CD4-positive, alpha-beta memory T cell (primary cell): ENCODE data around the gene EIF2D. TPM values are rescaled to one million over a fixed set of nuclear protein-coding genes. Genes with fewer than 3 reads are reported as not detected.

ENCODE experiments used
- CTCF ChIA-PET: fragments of 350-600 bp; sonication (Branson Sonifier 250); formaldehyde crosslinking; loops from one replicate; lab custom pipeline; 2021; ENCODE audit warnings: inconsistent platforms; ENCODE audit not compliant: partially characterized antibody; lab: Charles Lee
- POLR2A ChIA-PET: fragments of 350-600 bp; sonication (Branson Sonifier 250); formaldehyde crosslinking; loops from one replicate; lab custom pipeline; 2021; ENCODE audit not compliant: partially characterized antibody; lab: Charles Lee
- DNase-seq, 5 donors: peaks; one replicate each; pipeline versions ENCODE4 v3.0.0 to v3.0.0-alpha.2; 2020 to 2022; ENCODE audit warnings: mixed read lengths in 1 of 5
- H3K27ac ChIP-seq: one replicate; pipeline ENCODE4 v1.7.0; 2013; ENCODE audit warnings: low read depth, low read length
- H3K27me3 ChIP-seq: 2 replicates; pipeline ENCODE4 v1.7.0; 2013; ENCODE audit warnings: mild to moderate bottlenecking, low read length, moderate library complexity; ENCODE audit not compliant: insufficient read depth
- H3K36me3 ChIP-seq: 2 replicates; pipeline ENCODE4 v1.7.0; 2013; ENCODE audit warnings: mild to moderate bottlenecking, low read length, moderate library complexity; ENCODE audit not compliant: insufficient read depth
- H3K4me1 ChIP-seq: 2 replicates; pipeline ENCODE4 v1.7.0; 2013; ENCODE audit warnings: mild to moderate bottlenecking, low read length, moderate library complexity; ENCODE audit not compliant: insufficient read depth
- H3K4me3 ChIP-seq, 2 donors: one replicate each; pipeline ENCODE4 v1.7.0; 2013; ENCODE audit warnings: low read length in 2 of 2, mild to moderate bottlenecking in 1 of 2
- H3K9me3 ChIP-seq, 2 donors: one replicate each; pipeline ENCODE4 v1.7.0; 2013; ENCODE audit warnings: low read length in 2 of 2, control low read depth in 1 of 2; ENCODE audit not compliant: control insufficient read depth in 1 of 2
- H3K27ac Mint-ChIP-seq, 7 donors: one replicate each; pipeline ENCODE4 v1.8.0; 2020 to 2021; ENCODE audit warnings: mixed read lengths in 7 of 7, mild to moderate bottlenecking in 6 of 7, inconsistent platforms in 3 of 7, moderate library complexity in 3 of 7
- H3K27me3 Mint-ChIP-seq, 2 donors: one replicate each; pipeline ENCODE4 v1.8.0; 2020 to 2021; ENCODE audit warnings: mixed read lengths in 2 of 2
- H3K36me3 Mint-ChIP-seq, 2 donors: one replicate each; pipeline ENCODE4 v1.8.0; 2020 to 2021; ENCODE audit warnings: mixed read lengths in 2 of 2, inconsistent platforms in 1 of 2, mild to moderate bottlenecking in 1 of 2
- H3K4me1 Mint-ChIP-seq, 4 donors: one replicate each; pipeline ENCODE4 v1.8.0; 2020 to 2021; ENCODE audit warnings: mixed read lengths in 4 of 4, mild to moderate bottlenecking in 1 of 4
- H3K4me3 Mint-ChIP-seq, 8 donors: one replicate each; pipeline ENCODE4 v1.8.0; 2020 to 2021; ENCODE audit warnings: mixed read lengths in 8 of 8, mild to moderate bottlenecking in 7 of 8, moderate library complexity in 6 of 8, inconsistent platforms in 3 of 8
- H3K9me3 Mint-ChIP-seq, 8 donors: one replicate each; pipeline ENCODE4 v1.8.0; 2020 to 2021; ENCODE audit warnings: mixed read lengths in 8 of 8, mild to moderate bottlenecking in 5 of 8, inconsistent platforms in 3 of 8, moderate library complexity in 1 of 8
- intact Hi-C: fragments of 100-400 bp; cut with micrococcal nuclease; formaldehyde crosslinking; loops from one replicate; pipeline ENCODE4 v1.15.1; 2023
- polyA plus RNA-seq, 2 donors: library from polyadenylated mRNA; unstranded; fragments of 300-500 nt; fragmentation: Illumina TruSeq; gene quantifications; one replicate each; pipeline ENCODE4 v1.2.3, GENCODE V29; 2021
- total RNA-seq, 2 experiments: library from RNA; stranded (reverse); gene quantifications; one replicate each; pipeline ENCODE4 v1.2.3, GENCODE V29; 2021

The EIF2D gene
- total and polyA plus RNA-seq, 4 experiments from 2014 or later, result 33.5 to 54.5 (median 46.2) TPM

- no peaks in the 10 kb centered on the region for H3K36me3 ChIP-seq
- Mint-ChIP-seq H3K27ac (no peak overlapping the region), H3K27me3 (peaks cover 14 to 23% of the 10 kb centered on the region in 2 donors), H3K36me3 (no peaks in the 10 kb centered on the region), H3K4me1 (peaks cover 0 to 2% (median 1%) of the 10 kb centered on the region in 4 donors), H3K9me3 (peaks cover 0 to 2% (median 0%) of the 10 kb centered on the region in 8 donors), H3K4me3 (no peak overlapping the region)
- H3K4me3 ChIP-seq, result no peak overlapping the region
- intact Hi-C loops, result loop anchor here (1.0 kb wide), 1 partner anchor 325 kb away; no protein-coding TSS in a partner anchor
- peaks cover 10% of the 10 kb centered on the region for H3K4me1 ChIP-seq
- no peak overlapping the region for H3K27ac ChIP-seq
- ChIA-PET POLR2A (interaction anchor here (1.8 kb wide), 1 partner anchor 22 kb away, joined by 7 read pairs; the partner anchor contains the start of gene DYRK3), CTCF (interaction anchor here (0.8 to 13.5 kb wide), 6 partner anchors 9 to 325 kb away, joined by 3 to 274 read pairs (median 12); partner anchors contain the start of gene DYRK3)
- no peaks in the 10 kb centered on the region for H3K9me3 ChIP-seq
- peaks cover 3% of the 10 kb centered on the region for H3K27me3 ChIP-seq
- no peak for DNase-seq
Observed at GRCh38 chr1:206657751-206658150, 45.5 kb upstream of the EIF2D start.

- Histone ChIP-seq H3K4me3 (no peak overlapping the region), H3K27me3 (peaks cover 3% of the 10 kb centered on the region), H3K36me3 (no peaks in the 10 kb centered on the region), H3K4me1 (peaks cover 10% of the 10 kb centered on the region), H3K27ac (no peak overlapping the region), H3K9me3 (no peaks in the 10 kb centered on the region)
- H3K4me1 Mint-ChIP-seq, result peaks cover 0 to 2% (median 1%) of the 10 kb centered on the region in 4 donors
- peaks cover 0 to 2% (median 0%) of the 10 kb centered on the region in 8 donors for H3K9me3 Mint-ChIP-seq
- CTCF ChIA-PET, result interaction anchor here (1.0 to 13.5 kb wide), 4 partner anchors 8 to 111 kb away, joined by 3 to 274 read pairs (median 18); partner anchors contain the start of gene DYRK3
- no peak overlapping the region for H3K4me3 Mint-ChIP-seq
- intact Hi-C loops, result no loop called here
- no peak for DNase-seq
- H3K36me3 Mint-ChIP-seq, result no peaks in the 10 kb centered on the region
- peaks cover 11 to 22% of the 10 kb centered on the region in 2 donors for H3K27me3 Mint-ChIP-seq
- no peak overlapping the region for H3K27ac Mint-ChIP-seq
- POLR2A ChIA-PET, result interaction anchor here (1.8 kb wide), 1 partner anchor 22 kb away, joined by 7 read pairs; the partner anchor contains the start of gene DYRK3
Observed at GRCh38 chr1:206656936-206657335, 44.7 kb upstream of the EIF2D start.

- Histone ChIP-seq H3K36me3 (no peaks in the 10 kb centered on the region), H3K4me3 (no peak overlapping the region), H3K4me1 (peaks cover 10% of the 10 kb centered on the region), H3K9me3 (no peaks in the 10 kb centered on the region), H3K27ac (no peak overlapping the region), H3K27me3 (peaks cover 3% of the 10 kb centered on the region)
- intact Hi-C loops, result no loop called here
- Mint-ChIP-seq H3K9me3 (peaks cover 0 to 2% (median 0%) of the 10 kb centered on the region in 8 donors), H3K27ac (no peak overlapping the region), H3K27me3 (peaks cover 11 to 17% of the 10 kb centered on the region in 2 donors), H3K4me3 (no peak overlapping the region), H3K36me3 (no peaks in the 10 kb centered on the region), H3K4me1 (peaks cover 0 to 2% (median 1%) of the 10 kb centered on the region in 4 donors)
- POLR2A ChIA-PET, result interaction anchor here (1.1 kb wide), 1 partner anchor 21 kb away, joined by 3 read pairs; no protein-coding TSS in a partner anchor
- CTCF ChIA-PET, result interaction anchor here (1.5 to 2.9 kb wide), 3 partner anchors 9 to 194 kb away, joined by 3 to 29 read pairs (median 8); partner anchors contain the start of gene DYRK3
- DNase-seq, result no peak
Observed at GRCh38 chr1:206655471-206655882, 43.2 kb upstream of the EIF2D start.

GRCh38 chr1:206654828-206655227, 42.6 kb upstream of the EIF2D start:
- CTCF ChIA-PET, result interaction anchor here (1.1 to 2.9 kb wide), 4 partner anchors 10 to 193 kb away, joined by 3 to 29 read pairs (median 6); partner anchors contain the start of gene DYRK3
- Histone ChIP-seq H3K27me3 (peaks cover 3% of the 10 kb centered on the region), H3K9me3 (no peaks in the 10 kb centered on the region), H3K4me1 (peaks cover 10% of the 10 kb centered on the region), H3K4me3 (no peak overlapping the region), H3K27ac (no peak overlapping the region), H3K36me3 (no peaks in the 10 kb centered on the region)
- POLR2A ChIA-PET, result interaction anchor here (1.1 kb wide), 1 partner anchor 20 kb away, joined by 3 read pairs; no protein-coding TSS in a partner anchor
- Mint-ChIP-seq H3K36me3 (no peaks in the 10 kb centered on the region), H3K4me3 (no peak overlapping the region), H3K9me3 (peaks cover 0 to 2% (median 0%) of the 10 kb centered on the region in 8 donors), H3K27ac (no peak overlapping the region), H3K4me1 (peaks cover 0 to 2% (median 1%) of the 10 kb centered on the region in 4 donors), H3K27me3 (peaks cover 11 to 17% of the 10 kb centered on the region in 2 donors)
- no peak for DNase-seq
- intact Hi-C loops, result no loop called here

GRCh38 chr1:206653715-206654459, 41.6 kb upstream of the EIF2D start:
- ChIA-PET POLR2A (no interaction called here), CTCF (interaction anchor here (1.1 to 3.0 kb wide), 4 partner anchors 10 to 42 kb away, joined by 3 to 29 read pairs (median 11); partner anchors contain the start of gene DYRK3)
- intact Hi-C loops, result no loop called here
- DNase-seq, result no peak
- no peak overlapping the region for H3K4me3 ChIP-seq
- Mint-ChIP-seq H3K4me1 (peaks cover 0 to 2% (median 1%) of the 10 kb centered on the region in 4 donors), H3K27ac (no peak overlapping the region), H3K4me3 (no peak overlapping the region), H3K27me3 (peaks cover 9 to 17% of the 10 kb centered on the region in 2 donors), H3K9me3 (peaks cover 0 to 2% (median 0%) of the 10 kb centered on the region in 8 donors), H3K36me3 (no peaks in the 10 kb centered on the region)
- H3K9me3 ChIP-seq, result no peaks in the 10 kb centered on the region
- peaks cover 3% of the 10 kb centered on the region for H3K27me3 ChIP-seq
- peaks cover 8% of the 10 kb centered on the region for H3K4me1 ChIP-seq
- no peaks in the 10 kb centered on the region for H3K36me3 ChIP-seq
- H3K27ac ChIP-seq, result no peak overlapping the region

- H3K27ac ChIP-seq, result no peak overlapping the region
- H3K36me3 ChIP-seq, result no peaks in the 10 kb centered on the region
- no peaks in the 10 kb centered on the region for H3K4me1 Mint-ChIP-seq
- H3K4me1 ChIP-seq, result no peaks in the 10 kb centered on the region
- H3K27me3 ChIP-seq, result no peaks in the 10 kb centered on the region
- no peak overlapping the region for H3K4me3 ChIP-seq
- POLR2A ChIA-PET, result no interaction called here
- intact Hi-C loops, result no loop called here
- H3K27ac Mint-ChIP-seq, result no peak overlapping the region
- peaks cover 0 to 3% of the 10 kb centered on the region in 2 donors for H3K27me3 Mint-ChIP-seq
- H3K4me3 Mint-ChIP-seq, result no peak overlapping the region
- H3K36me3 Mint-ChIP-seq, result no peaks in the 10 kb centered on the region
- H3K9me3 ChIP-seq, result no peaks in the 10 kb centered on the region
- CTCF ChIA-PET, result interaction anchor here (3.0 kb wide), 1 partner anchor 12 kb away, joined by 14 read pairs; no protein-coding TSS in a partner anchor
- peaks cover 0 to 1% (median 0%) of the 10 kb centered on the region in 8 donors for H3K9me3 Mint-ChIP-seq
- no peak for DNase-seq
Observed at GRCh38 chr1:206651958-206652890, 40.0 kb upstream of the EIF2D start.
